H9 (cell line): ENCODE data around the gene SURF2. TPM values are rescaled to one million over a fixed set of nuclear protein-coding genes. Genes with fewer than 3 reads are reported as not detected.

ENCODE experiments used
- DNase-seq: peaks from one replicate; pipeline ENCODE4 v3.0.0-alpha.2; 2017
- H2AFZ ChIP-seq: one replicate; pipeline ENCODE4 v1.6.1; 2013; ENCODE audit warnings: mild to moderate bottlenecking, low read length, control low read depth, moderate library complexity
- H2AK5ac ChIP-seq: 2 replicates; pipeline ENCODE4 v1.6.1; 2013; ENCODE audit warnings: low read length, control low read depth, mixed read lengths; ENCODE audit not compliant: insufficient read length
- H2BK120ac ChIP-seq: one replicate; pipeline ENCODE4 v1.6.1; 2013; ENCODE audit warnings: low read depth, mild to moderate bottlenecking, low read length, control low read depth, inconsistent platforms; ENCODE audit not compliant: poor library complexity, severe bottlenecking
- H2BK12ac ChIP-seq: 2 replicates; pipeline ENCODE4 v1.6.1; 2013; ENCODE audit warnings: low read length, control low read depth, mixed read lengths, low read depth; ENCODE audit not compliant: insufficient read length
- H2BK15ac ChIP-seq: 2 replicates; pipeline ENCODE4 v1.6.1; 2013; ENCODE audit warnings: low read depth, low read length, control low read depth
- H2BK20ac ChIP-seq: one replicate; pipeline ENCODE4 v1.6.1; 2013; ENCODE audit warnings: low read depth, mild to moderate bottlenecking, low read length, control low read depth, inconsistent platforms; ENCODE audit not compliant: poor library complexity, severe bottlenecking
- H2BK5ac ChIP-seq: 2 replicates; pipeline ENCODE4 v1.6.1; 2013; ENCODE audit warnings: low read length, control low read depth, mixed read lengths; ENCODE audit not compliant: insufficient read length
- H3K14ac ChIP-seq: 2 replicates; pipeline ENCODE4 v1.6.1; 2013; ENCODE audit warnings: low read length, control low read depth; ENCODE audit not compliant: insufficient read depth
- H3K18ac ChIP-seq: 2 replicates; pipeline ENCODE4 v1.6.1; 2013; ENCODE audit warnings: low read depth, mild to moderate bottlenecking, mixed read lengths, low read length, control low read depth; ENCODE audit not compliant: insufficient read length
- H3K23ac ChIP-seq: 2 replicates; pipeline ENCODE4 v1.6.1; 2013; ENCODE audit warnings: low read length, control low read depth, mixed read lengths, low read depth; ENCODE audit not compliant: insufficient read length
- H3K23me2 ChIP-seq: 2 replicates; pipeline ENCODE4 v1.6.1; 2013; ENCODE audit warnings: low read depth, mild to moderate bottlenecking, mixed read lengths, low read length, control low read depth; ENCODE audit not compliant: insufficient read length, poor library complexity, severe bottlenecking
- H3K27ac ChIP-seq: 2 replicates; pipeline ENCODE4 v1.5.1; 2013; ENCODE audit warnings: low read length, control low read depth, mixed read lengths, low read depth; ENCODE audit not compliant: insufficient read length
- H3K27me3 ChIP-seq: 2 replicates; pipeline ENCODE4 v1.6.1; 2013; ENCODE audit warnings: low read length, control low read depth, inconsistent platforms; ENCODE audit not compliant: insufficient read depth
- H3K4ac ChIP-seq: 2 replicates; pipeline ENCODE4 v1.6.1; 2013; ENCODE audit warnings: low read depth, mild to moderate bottlenecking, control low read depth, inconsistent platforms, low read length, moderate library complexity
- H3K4me1 ChIP-seq: 2 replicates; pipeline ENCODE4 v1.6.1; 2013; ENCODE audit warnings: low read length, control low read depth, inconsistent platforms; ENCODE audit not compliant: insufficient read depth
- H3K4me2 ChIP-seq: 2 replicates; pipeline ENCODE4 v1.6.1; 2013; ENCODE audit warnings: low read length, control low read depth, mixed read lengths; ENCODE audit not compliant: insufficient read length, insufficient read depth
- H3K56ac ChIP-seq: 2 replicates; pipeline ENCODE4 v1.6.1; 2013; ENCODE audit warnings: low read depth, mild to moderate bottlenecking, mixed read lengths, low read length, control low read depth; ENCODE audit not compliant: insufficient read length
- H3K79me1 ChIP-seq: 2 replicates; pipeline ENCODE4 v1.6.1; 2013; ENCODE audit warnings: low read depth, mild to moderate bottlenecking, moderate library complexity, low read length, control low read depth, inconsistent platforms; ENCODE audit not compliant: insufficient read depth, poor library complexity, severe bottlenecking
- H3K79me2 ChIP-seq: 2 replicates; pipeline ENCODE4 v1.6.1; 2013; ENCODE audit warnings: low read length, control low read depth, inconsistent platforms; ENCODE audit not compliant: insufficient read depth
- H3K9ac ChIP-seq: 2 replicates; pipeline ENCODE4 v1.6.1; 2013; ENCODE audit warnings: low read length, control low read depth, mixed read lengths; ENCODE audit not compliant: insufficient read length; ENCODE audit errors: extremely low read depth
- H3K9me3 ChIP-seq: one replicate; pipeline ENCODE4 v1.6.1; 2013; ENCODE audit warnings: low read depth, low read length, inconsistent platforms; ENCODE audit not compliant: control insufficient read depth
- H3T11ph ChIP-seq: one replicate; pipeline ENCODE4 v1.6.1; 2013; ENCODE audit warnings: mild to moderate bottlenecking, low read length, control low read depth, inconsistent platforms
- H4K20me1 ChIP-seq: one replicate; pipeline ENCODE4 v1.6.1; 2013; ENCODE audit not compliant: control insufficient read depth, insufficient read length, insufficient read depth
- H4K5ac ChIP-seq: 2 replicates; pipeline ENCODE4 v1.6.1; 2013; ENCODE audit warnings: low read depth, mild to moderate bottlenecking, mixed read lengths, low read length, control low read depth; ENCODE audit not compliant: insufficient read length
- H4K8ac ChIP-seq: replicated peaks from 2 replicates; pipeline ENCODE4 v1.6.1; 2013; ENCODE audit warnings: low read length, control low read depth, mixed read lengths, low read depth; ENCODE audit not compliant: insufficient read length
- H4K91ac ChIP-seq: 2 replicates; pipeline ENCODE4 v1.6.1; 2013; ENCODE audit warnings: low read depth, mild to moderate bottlenecking, moderate library complexity, mixed read lengths, low read length, control low read depth; ENCODE audit not compliant: insufficient read length
- H3K27ac Mint-ChIP-seq, 3 experiments: 2 replicates in 2 of 3; 3 replicates in 1 of 3; pipeline ENCODE4 v1.8.0; 2020 to 2021; ENCODE audit warnings: mixed read lengths in 3 of 3, mild to moderate bottlenecking in 1 of 3, moderate library complexity in 1 of 3
- H3K27me3 Mint-ChIP-seq: 2 replicates; pipeline ENCODE4 v1.8.0; 2021; ENCODE audit warnings: low read depth, mild to moderate bottlenecking, moderate library complexity, mixed read lengths
- H3K36me3 Mint-ChIP-seq, 3 experiments: 2 replicates in 2 of 3; 3 replicates in 1 of 3; pipeline ENCODE4 v1.8.0; 2020 to 2021; ENCODE audit warnings: low read depth in 3 of 3, mixed read lengths in 3 of 3; ENCODE audit not compliant: insufficient read depth in 1 of 3
- H3K4me1 Mint-ChIP-seq, 2 experiments: 2 replicates each; pipeline ENCODE4 v1.8.0; 2020; ENCODE audit warnings: mixed read lengths in 2 of 2
- H3K4me3 Mint-ChIP-seq, 2 experiments: 2 replicates in 1 of 2; 3 replicates in 1 of 2; pipeline ENCODE4 v1.8.0; 2020 to 2021; ENCODE audit warnings: mild to moderate bottlenecking in 2 of 2, mixed read lengths in 2 of 2, moderate library complexity in 1 of 2
- H3K9me3 Mint-ChIP-seq, 2 experiments: 2 replicates in 1 of 2; 3 replicates in 1 of 2; pipeline ENCODE4 v1.8.0; 2020; ENCODE audit warnings: mild to moderate bottlenecking in 2 of 2, mixed read lengths in 2 of 2, moderate library complexity in 1 of 2
- WGBS: extraction: QIAGEN DNeasy Blood & Tissue Kit; methylation state at CpG from one replicate; pipeline ENCODE4 v1.1.7; 2013; ENCODE audit warnings: missing lambda C conversion rate, low lambda C conversion rate, mixed read lengths; ENCODE audit not compliant: insufficient read length; ENCODE audit errors: extremely low coverage; 5-methylcytosine and 5-hydroxymethylcytosine counted together
- total RNA-seq: library from RNA; stranded (reverse); gene quantifications from 2 replicates; pipeline ENCODE4 v1.2.1, GENCODE V29; 2021
- TF ChIP-seq, protein P1 (sequence below): fragments of 200-600 bp; sonication (generic); conservative IDR thresholded peaks from 3 replicates; pipeline ENCODE4 v1.8.0; 2021; ENCODE audit warnings: antibody characterized with exemption, mild to moderate bottlenecking

SURF2 gene
- total RNA-seq, 1 experiment from 2014 or later: 44.4 TPM

DNA sequence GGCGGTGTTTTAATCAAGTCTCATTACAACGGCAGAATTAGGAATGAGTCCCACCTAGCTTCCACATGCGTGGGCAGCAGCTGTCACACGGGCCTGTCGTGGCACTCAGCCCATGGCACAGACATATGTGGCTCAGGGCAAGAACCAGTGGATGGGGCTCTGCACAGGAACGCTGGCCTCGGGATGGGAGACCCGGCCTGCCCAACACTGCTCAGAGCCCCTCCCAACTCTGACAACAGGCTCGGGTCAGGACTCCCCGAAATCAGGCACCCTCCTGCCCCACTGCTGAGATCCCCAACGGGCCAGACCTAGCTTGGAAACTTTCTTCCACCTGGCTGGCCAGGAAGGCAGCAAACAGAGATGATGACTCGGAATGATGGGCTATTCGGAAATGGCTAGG, 15.4 kb upstream of the SURF2 start:
- no peak overlapping the region for H3K4me2 ChIP-seq
- H2BK5ac ChIP-seq: no peak overlapping the region
- DNase-seq: no peak
- Mint-ChIP-seq H3K9me3 (peaks cover 0 to 1% of the 10 kb centered on the region in 2 experiments; a peak in 1 of 5 replicates), H3K27me3 (no peaks in the 10 kb centered on the region; the same call in 1 of the 2 replicates), H3K27ac (no peak overlapping the region), H3K4me1 (peaks cover 2 to 6% of the 10 kb centered on the region in 2 experiments; a peak in 2 of 4 replicates), H3K36me3 (peaks cover 43 to 82% (median 72%) of the 10 kb centered on the region in 3 experiments), H3K4me3 (no peak overlapping the region)
- no peak overlapping the region for H2AK5ac ChIP-seq
- H2AFZ ChIP-seq: no peak overlapping the region
- no peak overlapping the region for H3K14ac ChIP-seq
- H3K79me2 ChIP-seq: no peaks in the 10 kb centered on the region; the same call in 1 of the 2 replicates
- H4K91ac ChIP-seq: no peak overlapping the region
- H4K8ac ChIP-seq: no peak overlapping the region
- no peak overlapping the region for H3K27ac ChIP-seq
- no peak overlapping the region for H2BK15ac ChIP-seq
- WGBS: no CpG with 5 or more reads among the region's 13 CpGs
- H2BK20ac ChIP-seq: no peak overlapping the region
- no peak overlapping the region for H4K5ac ChIP-seq
- H3K9ac ChIP-seq: no peak overlapping the region
- no peak overlapping the region for H2BK12ac ChIP-seq
- no peaks in the 10 kb centered on the region for H3K27me3 ChIP-seq
- H3K4ac ChIP-seq: no peak overlapping the region
- H3K23ac ChIP-seq: no peak overlapping the region
- H3K9me3 ChIP-seq: no peaks in the 10 kb centered on the region
- H3K56ac ChIP-seq: no peak overlapping the region
- H3T11ph ChIP-seq: no peak overlapping the region
- H2BK120ac ChIP-seq: no peak overlapping the region
- peaks cover 3% of the 10 kb centered on the region for H3K79me1 ChIP-seq
- peaks cover 3% of the 10 kb centered on the region for H3K23me2 ChIP-seq
- H4K20me1 ChIP-seq: no peaks in the 10 kb centered on the region
- TF ChIP-seq, protein P1, sequence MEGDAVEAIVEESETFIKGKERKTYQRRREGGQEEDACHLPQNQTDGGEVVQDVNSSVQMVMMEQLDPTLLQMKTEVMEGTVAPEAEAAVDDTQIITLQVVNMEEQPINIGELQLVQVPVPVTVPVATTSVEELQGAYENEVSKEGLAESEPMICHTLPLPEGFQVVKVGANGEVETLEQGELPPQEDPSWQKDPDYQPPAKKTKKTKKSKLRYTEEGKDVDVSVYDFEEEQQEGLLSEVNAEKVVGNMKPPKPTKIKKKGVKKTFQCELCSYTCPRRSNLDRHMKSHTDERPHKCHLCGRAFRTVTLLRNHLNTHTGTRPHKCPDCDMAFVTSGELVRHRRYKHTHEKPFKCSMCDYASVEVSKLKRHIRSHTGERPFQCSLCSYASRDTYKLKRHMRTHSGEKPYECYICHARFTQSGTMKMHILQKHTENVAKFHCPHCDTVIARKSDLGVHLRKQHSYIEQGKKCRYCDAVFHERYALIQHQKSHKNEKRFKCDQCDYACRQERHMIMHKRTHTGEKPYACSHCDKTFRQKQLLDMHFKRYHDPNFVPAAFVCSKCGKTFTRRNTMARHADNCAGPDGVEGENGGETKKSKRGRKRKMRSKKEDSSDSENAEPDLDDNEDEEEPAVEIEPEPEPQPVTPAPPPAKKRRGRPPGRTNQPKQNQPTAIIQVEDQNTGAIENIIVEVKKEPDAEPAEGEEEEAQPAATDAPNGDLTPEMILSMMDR: no peak
- H3K4me1 ChIP-seq: no peaks in the 10 kb centered on the region
- no peak overlapping the region for H3K18ac ChIP-seq
